Gastrocnemius medialis (tissue), 4 donors: ENCODE data around the gene NUDT4. TPM values are rescaled to one million over a fixed set of nuclear protein-coding genes. Genes with fewer than 3 reads are reported as not detected.
"Not testable (repeated sequence)": the region's sequence is repeated elsewhere in the genome, so short reads cannot be mapped to it uniquely, and the experiment has no call there.

Experiments
- ATAC-seq, 2 donors: fragments of 150-250 bp; one replicate each; pipeline ENCODE4 v1.9.1; 2016
- DNase-seq, 2 donors: peaks; one replicate each; pipeline ENCODE4 v3.0.0-alpha.2; 2019
- H3K27ac ChIP-seq, 4 donors: fragments of 200-600 bp; sonication (generic); 1 replicate in 1 of 4; 2 replicates in 3 of 4; pipeline ENCODE4 v1.5.1; 2016 to 2018; ENCODE audit warnings: mild to moderate bottlenecking in 2 of 4, moderate library complexity in 1 of 4
- H3K27me3 ChIP-seq, 3 donors: fragments of 200-600 bp; sonication (generic) in 2 of 3; 1 replicate in 1 of 3; 2 replicates in 2 of 3; pipeline versions ENCODE4 v1.5.1 to v1.6.0; 2016 to 2019; ENCODE audit warnings: mild to moderate bottlenecking in 1 of 3, moderate library complexity in 1 of 3
- H3K36me3 ChIP-seq, 2 donors: fragments of 200-600 bp; sonication (generic) in 1 of 2; one replicate each; pipeline ENCODE4 v1.5.1; 2017 to 2018
- H3K4me1 ChIP-seq, 2 donors: fragments of 200-600 bp; sonication (generic) in 1 of 2; one replicate each; pipeline ENCODE4 v1.5.1; 2016 to 2017; ENCODE audit warnings: mild to moderate bottlenecking in 2 of 2
- H3K4me3 ChIP-seq, 4 donors: fragments of 200-600 bp; sonication (generic) in 3 of 4; 1 replicate in 1 of 4; 2 replicates in 3 of 4; pipeline ENCODE4 v1.5.1; 2016 to 2019; ENCODE audit warnings: mild to moderate bottlenecking in 2 of 4
- H3K9me3 ChIP-seq, 3 donors: fragments of 200-600 bp; sonication (generic) in 2 of 3; 1 replicate in 1 of 3; 2 replicates in 2 of 3; pipeline ENCODE4 v1.5.1; 2016 to 2019
- POLR2A ChIP-seq, 2 donors: fragments of 450-650 bp; IDR thresholded peaks; one replicate each; pipeline ENCODE4 v1.6.1; 2017; ENCODE audit warnings: antibody characterized with exemption in 2 of 2, mild to moderate bottlenecking in 2 of 2, moderate library complexity in 2 of 2
- in situ Hi-C, 4 donors: fragments of 200-750 bp; cut with MboI; loops; one replicate each; pipeline versions ENCODE4 v1.15.0 to v1.8.0; 2017; ENCODE audit warnings: low sequenced_read_pairs in 4 of 4
- intact Hi-C: fragments of 100-400 bp; cut with DNase I; formaldehyde crosslinking; loops from one replicate; pipeline ENCODE4 v1.15.1; 2023; ENCODE audit warnings: low total_unique reads
- total RNA-seq, 4 donors: library from RNA; depleted of rRNA; stranded (reverse); fragments of >200 nt; gene quantifications; one replicate each; pipeline versions ENCODE4 v1.1.0 to v1.2.3, GENCODE V29; 2016
- TF ChIP-seq, protein P1 (sequence below), 5 experiments: fragments of 450-650 bp in 3 of 5; fragments of 200-600 bp in 2 of 5; sonication (generic) in 2 of 5; IDR thresholded peaks in 4 of 5; conservative IDR thresholded peaks in 1 of 5; 1 replicate in 4 of 5; 2 replicates in 1 of 5; pipeline ENCODE4 v1.5.1; 2016 to 2019; ENCODE audit warnings: antibody characterized with exemption in 5 of 5, mild to moderate bottlenecking in 3 of 5, moderate library complexity in 3 of 5

NUDT4 gene
- total RNA-seq, 4 donors from 2014 or later: 26.8 to 299 (median 51.1) TPM

DNA sequence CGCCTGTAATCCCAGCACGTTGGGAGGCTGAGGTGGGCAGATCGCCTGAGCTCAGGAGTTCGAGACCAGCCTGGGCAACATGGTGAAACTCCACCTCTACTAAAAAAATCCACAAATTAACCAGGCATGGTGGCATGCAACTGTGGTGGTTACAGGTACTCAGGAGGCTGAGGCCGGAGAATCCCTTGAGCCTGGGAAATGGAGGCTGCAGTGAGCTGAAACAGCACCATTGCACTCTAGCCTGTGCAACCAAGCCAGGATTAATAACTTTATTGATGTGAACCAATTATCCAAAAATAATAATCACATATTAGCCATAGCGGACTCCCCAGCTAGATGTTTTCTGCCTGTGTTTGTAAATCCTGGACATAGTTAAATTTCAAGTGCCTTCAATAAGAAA lies 1.8 kb upstream of the NUDT4 start:
- DNase-seq (no peak), ATAC-seq (no peak)
- intact Hi-C loops: loop anchor here (5.0 kb wide), 3 partner anchors 36 to 249 kb away; no protein-coding TSS in a partner anchor
- Histone ChIP-seq H3K27me3 (no peaks in the 10 kb centered on the region), H3K36me3 (no peaks in the 10 kb centered on the region), H3K27ac (peak overlapping the region; percentile 97 to 99 (median 98)), H3K4me3 (peak overlapping the region in 2 of 4 donors; percentile 93 to 97), H3K4me1 (peaks cover 24 to 38% of the 10 kb centered on the region in 2 donors), H3K9me3 (no peaks in the 10 kb centered on the region)
- in situ Hi-C loops: no loop called here
- TF ChIP-seq, protein P1, sequence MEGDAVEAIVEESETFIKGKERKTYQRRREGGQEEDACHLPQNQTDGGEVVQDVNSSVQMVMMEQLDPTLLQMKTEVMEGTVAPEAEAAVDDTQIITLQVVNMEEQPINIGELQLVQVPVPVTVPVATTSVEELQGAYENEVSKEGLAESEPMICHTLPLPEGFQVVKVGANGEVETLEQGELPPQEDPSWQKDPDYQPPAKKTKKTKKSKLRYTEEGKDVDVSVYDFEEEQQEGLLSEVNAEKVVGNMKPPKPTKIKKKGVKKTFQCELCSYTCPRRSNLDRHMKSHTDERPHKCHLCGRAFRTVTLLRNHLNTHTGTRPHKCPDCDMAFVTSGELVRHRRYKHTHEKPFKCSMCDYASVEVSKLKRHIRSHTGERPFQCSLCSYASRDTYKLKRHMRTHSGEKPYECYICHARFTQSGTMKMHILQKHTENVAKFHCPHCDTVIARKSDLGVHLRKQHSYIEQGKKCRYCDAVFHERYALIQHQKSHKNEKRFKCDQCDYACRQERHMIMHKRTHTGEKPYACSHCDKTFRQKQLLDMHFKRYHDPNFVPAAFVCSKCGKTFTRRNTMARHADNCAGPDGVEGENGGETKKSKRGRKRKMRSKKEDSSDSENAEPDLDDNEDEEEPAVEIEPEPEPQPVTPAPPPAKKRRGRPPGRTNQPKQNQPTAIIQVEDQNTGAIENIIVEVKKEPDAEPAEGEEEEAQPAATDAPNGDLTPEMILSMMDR (IDR thresholded peaks at IDR 0.05 in 4 of 5, conservative IDR thresholded peaks at IDR 0.05 in 1 of 5): no peak
- no peak for TF ChIP-seq POLR2A (IDR thresholded peaks at IDR 0.05)

DNA sequence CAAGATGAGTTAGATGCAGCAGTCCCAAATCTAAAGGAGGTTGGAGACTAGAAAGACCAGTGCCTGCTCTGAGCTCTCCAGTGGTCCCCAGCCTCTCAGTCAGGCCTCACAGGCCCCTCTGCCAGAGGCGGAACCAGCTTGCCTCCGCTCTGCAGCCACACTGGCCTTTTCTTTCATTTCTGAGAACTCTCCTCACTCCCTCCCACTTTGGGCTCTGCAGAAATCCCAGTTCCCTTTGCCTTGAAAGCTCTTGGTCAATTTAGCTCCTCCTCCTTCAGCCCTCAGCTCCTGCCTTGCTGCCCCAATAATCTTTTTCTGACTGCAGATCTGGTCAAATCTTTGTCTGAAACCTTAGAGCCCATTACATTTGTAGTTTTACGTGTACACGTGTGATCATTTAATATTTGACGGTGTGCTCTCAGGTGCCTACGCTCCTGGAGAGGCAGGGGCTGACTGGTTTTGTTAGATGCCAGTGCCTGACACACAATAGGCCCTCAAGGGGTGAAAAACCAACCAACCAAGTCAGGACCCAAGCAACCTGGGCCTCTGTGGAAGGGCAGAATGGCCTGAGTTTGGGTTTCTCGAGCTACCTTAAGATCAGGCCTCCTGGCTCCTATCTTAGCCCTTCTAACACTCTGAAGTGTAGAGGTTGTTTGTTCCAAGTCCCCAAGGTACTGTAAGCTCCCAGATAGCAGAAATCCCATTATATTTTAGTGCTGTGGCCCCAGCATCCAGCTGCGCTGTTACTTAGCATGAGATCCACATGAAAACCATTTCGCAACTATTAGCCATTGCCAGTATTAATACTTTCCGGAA lies 1.1 kb upstream of the NUDT4 start:
- in situ Hi-C loops: no loop called here
- ATAC-seq (peak in 1 of 2 donors; percentile 8), DNase-seq (peak; percentile 6 to 26)
- peaks cover 31 to 44% of the 10 kb centered on the region in 2 donors for H3K4me1 ChIP-seq
- peak overlapping the region; percentile 55 to 98 (median 95) for H3K4me3 ChIP-seq
- no peaks in the 10 kb centered on the region for H3K36me3 ChIP-seq
- intact Hi-C loops: loop anchor here (5.0 kb wide), 3 partner anchors 36 to 249 kb away; no protein-coding TSS in a partner anchor
- H3K27ac ChIP-seq: peak overlapping the region; percentile 97 to 99 (median 98)
- H3K27me3 ChIP-seq: no peaks in the 10 kb centered on the region
- H3K9me3 ChIP-seq: no peaks in the 10 kb centered on the region
- TF ChIP-seq, protein P1 (IDR thresholded peaks at IDR 0.05 in 4 of 5, conservative IDR thresholded peaks at IDR 0.05 in 1 of 5): no peak
- peak in 1 of 2 donors; percentile 9 for TF ChIP-seq POLR2A (IDR thresholded peaks at IDR 0.05)

DNA sequence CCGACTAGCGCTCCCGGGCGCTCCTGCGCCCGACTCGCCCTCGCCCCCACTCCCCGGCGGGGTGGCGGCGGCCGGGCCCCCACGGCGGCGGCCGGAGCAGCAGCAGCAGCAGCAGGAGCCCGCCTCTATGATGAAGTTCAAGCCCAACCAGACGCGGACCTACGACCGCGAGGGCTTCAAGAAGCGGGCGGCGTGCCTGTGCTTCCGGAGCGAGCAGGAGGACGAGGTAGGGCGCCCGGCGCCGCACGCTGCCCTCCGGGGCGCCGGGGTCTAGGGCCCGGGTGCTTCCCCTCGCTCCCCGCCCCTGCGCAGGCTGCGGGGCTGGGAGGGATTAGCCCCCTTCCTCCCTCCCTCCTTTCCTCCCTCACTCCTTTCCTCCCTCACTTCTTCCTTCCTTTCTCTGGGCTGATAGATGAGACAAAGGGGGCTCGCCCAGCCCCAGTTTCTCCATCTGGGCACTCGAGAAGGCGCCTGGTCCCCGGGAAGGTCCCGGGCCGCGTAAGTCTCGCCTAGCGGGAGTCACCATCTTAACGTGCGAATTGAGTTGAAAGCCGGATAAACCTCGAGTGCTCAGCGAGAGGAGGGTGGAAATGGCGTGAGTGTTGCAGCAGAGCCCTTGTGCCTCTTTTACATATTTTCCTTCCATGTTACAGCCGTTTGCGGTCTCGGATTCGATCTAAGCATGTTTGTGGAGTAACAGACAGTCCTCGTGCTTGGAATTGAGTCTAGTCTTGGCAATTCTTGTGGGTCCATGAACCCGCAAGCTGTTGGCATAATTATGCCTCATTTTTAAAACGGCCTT lies 672 bp downstream of the NUDT4 start:
- H3K36me3 ChIP-seq, H3K27me3 ChIP-seq, H3K9me3 ChIP-seq, in situ Hi-C loops: not testable (repeated sequence)
- Histone ChIP-seq H3K27ac (peak overlapping the region; percentile 97 to 99 (median 98)), H3K4me1 (peaks cover 32 to 60% of the 10 kb centered on the region in 2 donors), H3K4me3 (peak overlapping the region; percentile 93 to 98 (median 96))
- DNase-seq (peak in 1 of 2 donors; percentile 32), ATAC-seq (peak; percentile 24 to 50)
- intact Hi-C loops: loop anchor here (5.0 kb wide), 3 partner anchors 34 to 251 kb away; no protein-coding TSS in a partner anchor

DNA sequence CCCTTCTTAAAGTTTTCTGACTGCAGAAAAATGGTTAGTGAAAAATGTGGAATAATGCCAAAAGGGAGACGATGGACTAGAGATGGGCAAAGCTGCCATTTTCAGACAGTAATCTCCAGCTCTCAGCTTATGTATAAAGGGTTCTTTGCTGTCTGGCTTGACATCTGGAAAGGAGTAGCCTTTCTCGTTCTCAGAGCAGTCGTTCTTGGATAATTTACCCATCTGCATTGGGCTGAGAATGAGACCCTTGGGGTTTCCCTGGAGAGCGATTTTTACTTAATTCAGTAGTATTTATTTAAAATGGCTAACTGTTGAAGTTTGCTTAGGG lies 1.2 kb downstream of the NUDT4 start:
- H3K9me3 ChIP-seq: no peaks in the 10 kb centered on the region
- intact Hi-C loops (loop anchor here (5.0 kb wide), 3 partner anchors 33 to 252 kb away; no protein-coding TSS in a partner anchor), in situ Hi-C loops (no loop called here)
- peaks cover 0 to 4% of the 10 kb centered on the region in 2 donors for H3K36me3 ChIP-seq
- H3K27ac ChIP-seq: peak overlapping the region; percentile 97 to 99 (median 98)
- peaks cover 28 to 62% of the 10 kb centered on the region in 2 donors for H3K4me1 ChIP-seq
- DNase-seq (no peak), ATAC-seq (peak in 1 of 2 donors; percentile 18)
- peak overlapping the region; percentile 93 to 98 (median 96) for H3K4me3 ChIP-seq
- TF ChIP-seq POLR2A (IDR thresholded peaks at IDR 0.05): no peak
- TF ChIP-seq, protein P1 (IDR thresholded peaks at IDR 0.05 in 4 of 5, conservative IDR thresholded peaks at IDR 0.05 in 1 of 5): no peak
- no peaks in the 10 kb centered on the region for H3K27me3 ChIP-seq
